Measurements from ENCODE around the gene HOOK2. TPM values are rescaled to one million over a fixed set of nuclear protein-coding genes. Genes with fewer than 3 reads are reported as not detected.

The HOOK2 gene
- total RNA-seq, 4 donors from 2014 or later = 13.5 to 24.1 (median 14.6) TPM

DNA sequence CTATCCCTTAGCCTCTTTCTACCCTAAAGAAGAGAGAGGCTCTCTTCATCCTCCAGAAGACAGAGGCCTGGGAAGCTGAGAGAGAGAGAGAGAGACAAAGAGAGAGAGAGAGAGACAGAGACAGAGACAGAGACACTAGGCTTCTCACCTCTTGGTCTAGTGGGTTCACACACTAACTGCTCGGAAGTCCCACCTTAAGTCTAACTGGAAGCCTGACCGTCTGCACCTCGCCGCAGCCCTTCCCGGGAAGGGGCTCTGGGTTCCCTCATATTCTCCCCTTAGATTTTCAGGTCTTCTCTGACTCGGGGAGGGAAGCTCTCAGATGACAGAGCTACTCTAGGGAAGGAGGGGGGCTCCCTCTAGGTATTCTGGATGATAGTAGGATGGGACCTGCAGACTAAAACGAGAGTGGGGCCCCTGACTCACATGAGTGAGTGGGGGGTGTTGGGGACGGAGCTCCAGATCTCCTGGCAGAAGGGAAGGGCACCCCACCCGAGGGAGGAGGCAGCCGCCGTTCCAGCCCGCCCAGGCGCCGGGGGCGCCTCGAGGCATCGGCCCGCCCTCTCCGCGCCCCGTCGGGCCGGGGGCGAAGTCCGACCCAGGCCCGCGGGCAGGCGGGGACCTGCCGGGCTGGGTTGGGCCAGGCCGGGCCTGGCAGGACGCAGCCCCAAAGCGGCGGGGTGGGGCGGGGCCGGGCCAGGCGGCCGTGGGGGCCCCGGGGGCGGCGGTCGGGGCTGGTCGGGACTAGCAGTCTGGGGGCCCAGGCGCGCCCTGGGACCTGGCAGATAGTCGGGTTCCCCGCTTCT, 13.9 kb upstream of the HOOK2 start:
- no peaks in the 10 kb centered on the region for H3K36me3 ChIP-seq
- no peak for ATAC-seq
- TF ChIP-seq, protein P1, sequence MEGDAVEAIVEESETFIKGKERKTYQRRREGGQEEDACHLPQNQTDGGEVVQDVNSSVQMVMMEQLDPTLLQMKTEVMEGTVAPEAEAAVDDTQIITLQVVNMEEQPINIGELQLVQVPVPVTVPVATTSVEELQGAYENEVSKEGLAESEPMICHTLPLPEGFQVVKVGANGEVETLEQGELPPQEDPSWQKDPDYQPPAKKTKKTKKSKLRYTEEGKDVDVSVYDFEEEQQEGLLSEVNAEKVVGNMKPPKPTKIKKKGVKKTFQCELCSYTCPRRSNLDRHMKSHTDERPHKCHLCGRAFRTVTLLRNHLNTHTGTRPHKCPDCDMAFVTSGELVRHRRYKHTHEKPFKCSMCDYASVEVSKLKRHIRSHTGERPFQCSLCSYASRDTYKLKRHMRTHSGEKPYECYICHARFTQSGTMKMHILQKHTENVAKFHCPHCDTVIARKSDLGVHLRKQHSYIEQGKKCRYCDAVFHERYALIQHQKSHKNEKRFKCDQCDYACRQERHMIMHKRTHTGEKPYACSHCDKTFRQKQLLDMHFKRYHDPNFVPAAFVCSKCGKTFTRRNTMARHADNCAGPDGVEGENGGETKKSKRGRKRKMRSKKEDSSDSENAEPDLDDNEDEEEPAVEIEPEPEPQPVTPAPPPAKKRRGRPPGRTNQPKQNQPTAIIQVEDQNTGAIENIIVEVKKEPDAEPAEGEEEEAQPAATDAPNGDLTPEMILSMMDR (IDR thresholded peaks at IDR 0.05) = no peak
- TF ChIP-seq POLR2A (IDR thresholded peaks at IDR 0.05) (no peak), EP300 (IDR thresholded peaks at IDR 0.05) (no peak), POLR2AphosphoS5 (IDR thresholded peaks at IDR 0.05) (no peak)
- H3K4me1 ChIP-seq = peaks cover 0 to 71% (median 38%) of the 10 kb centered on the region in 3 donors
- peak overlapping the region; percentile 60 to 97 for H3K4me3 ChIP-seq
- no peaks in the 10 kb centered on the region for H3K27me3 ChIP-seq
- no peaks in the 10 kb centered on the region for H3K9me3 ChIP-seq
- peak overlapping the region; percentile 89 to 100 (median 98) for H3K27ac ChIP-seq
- 0 to 5% methylated on average over 4 to 5 of the region's 46 CpGs for WGBS, 2 donors (ENCODE audit: low coverage in 1 of 2)

- peak overlapping the region; percentile 89 to 100 (median 98) for H3K27ac ChIP-seq
- H3K27me3 ChIP-seq = no peaks in the 10 kb centered on the region
- peak overlapping the region; percentile 60 to 97 for H3K4me3 ChIP-seq
- no peaks in the 10 kb centered on the region for H3K9me3 ChIP-seq
- no peak for ATAC-seq
- H3K36me3 ChIP-seq = no peaks in the 10 kb centered on the region
- TF ChIP-seq, protein P1 (IDR thresholded peaks at IDR 0.05) = no peak
- TF ChIP-seq POLR2A (IDR thresholded peaks at IDR 0.05) (no peak), EP300 (IDR thresholded peaks at IDR 0.05) (no peak), POLR2AphosphoS5 (IDR thresholded peaks at IDR 0.05) (no peak)
- WGBS, 2 donors (ENCODE audit: low coverage in 1 of 2) = no CpG with 5 or more reads among the region's 12 CpGs
- H3K4me1 ChIP-seq = peaks cover 0 to 71% (median 42%) of the 10 kb centered on the region in 3 donors
These were observed 13.3 kb upstream of the HOOK2 start for GRCh38 chr19:12788682-12789097.

DNA sequence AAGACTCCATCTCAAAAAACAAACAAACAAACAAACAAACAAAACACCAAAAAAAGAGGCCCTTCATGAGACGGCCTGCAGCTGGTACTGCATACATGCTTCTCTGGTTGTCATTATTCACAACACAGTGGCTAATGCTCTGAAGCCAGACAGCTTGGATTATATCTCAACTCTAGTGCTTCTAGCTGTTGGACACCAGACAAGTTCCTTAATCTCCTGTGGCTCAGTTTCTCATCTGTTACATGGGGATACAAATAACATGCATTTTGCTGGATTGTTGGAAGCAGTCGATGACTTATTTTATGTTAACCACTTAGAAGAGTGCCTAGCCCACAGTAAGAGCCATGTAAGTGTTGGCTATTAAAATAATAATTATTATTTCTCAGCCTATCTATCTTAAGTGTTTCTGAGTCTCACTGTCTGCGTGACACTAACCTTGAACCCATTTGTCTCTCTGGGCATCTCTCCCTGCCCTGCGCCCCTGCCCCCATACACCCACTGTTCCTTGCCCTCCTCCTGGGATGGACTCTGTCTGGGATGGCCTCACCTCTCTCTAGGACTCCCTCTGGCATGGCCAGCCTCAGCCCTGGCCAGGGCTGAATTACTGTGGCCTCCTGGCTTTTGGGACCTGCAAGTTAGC, 12.8 kb upstream of the HOOK2 start:
- Histone ChIP-seq H3K9me3 (no peaks in the 10 kb centered on the region), H3K4me1 (peaks cover 0 to 75% (median 47%) of the 10 kb centered on the region in 3 donors), H3K27ac (peak overlapping the region; percentile 89 to 100 (median 98)), H3K36me3 (no peaks in the 10 kb centered on the region), H3K4me3 (peak overlapping the region in 1 of 2 donors; percentile 97), H3K27me3 (no peaks in the 10 kb centered on the region)
- TF ChIP-seq POLR2A (IDR thresholded peaks at IDR 0.05) = no peak
- no peak for TF ChIP-seq POLR2AphosphoS5 (IDR thresholded peaks at IDR 0.05)
- TF ChIP-seq, protein P1 (IDR thresholded peaks at IDR 0.05) = no peak
- TF ChIP-seq EP300 (IDR thresholded peaks at IDR 0.05) = no peak
- ATAC-seq = no peak
- 15 to 18% methylated on average over 4 of the region's 4 CpGs for WGBS, 2 donors (ENCODE audit: low coverage in 1 of 2)

GRCh38 chr19:12787458-12787857, 12.1 kb upstream of the HOOK2 start:
- no peak for ATAC-seq
- 81 to 87% methylated on average over 5 to 10 of the region's 10 CpGs for WGBS, 2 donors (ENCODE audit: low coverage in 1 of 2)
- Histone ChIP-seq H3K4me1 (peaks cover 0 to 82% (median 51%) of the 10 kb centered on the region in 3 donors), H3K36me3 (no peaks in the 10 kb centered on the region), H3K27me3 (no peaks in the 10 kb centered on the region), H3K4me3 (no peak overlapping the region), H3K27ac (peak overlapping the region in 3 of 4 donors; percentile 98 to 100 (median 99)), H3K9me3 (no peaks in the 10 kb centered on the region)
- no peak for TF ChIP-seq EP300 (IDR thresholded peaks at IDR 0.05)
- no peak for TF ChIP-seq POLR2AphosphoS5 (IDR thresholded peaks at IDR 0.05)
- TF ChIP-seq, protein P1 (IDR thresholded peaks at IDR 0.05) = no peak
- TF ChIP-seq POLR2A (IDR thresholded peaks at IDR 0.05) = no peak

All from gastroesophageal sphincter (tissue), 4 donors.